ENCODE data around the gene TMEM174.

Gene TMEM174

GRCh38 chr5:73172951-73173350, at the start of gene TMEM174:
TSS of gene TMEM174 (plus strand) at chr5:73173193. CDS start at chr5:73173244, 51 bp downstream.
- no peak for DNase-seq

GRCh38 chr5:73125289-73125688, 47.7 kb upstream of the TMEM174 start:
- no peak for DNase-seq

- no peak for DNase-seq
Measured at GRCh38 chr5:73126381-73126780, 46.6 kb upstream of the TMEM174 start.

- no peak for DNase-seq
Measured at GRCh38 chr5:73126957-73127356, 46.0 kb upstream of the TMEM174 start.

GRCh38 chr5:73129143-73129542, 43.9 kb upstream of the TMEM174 start:
- DNase-seq: no peak

GRCh38 chr5:73130811-73131210, 42.2 kb upstream of the TMEM174 start:
- DNase-seq: no peak

GRCh38 chr5:73131711-73132425, 41.1 kb upstream of the TMEM174 start:
- DNase-seq: no peak

- DNase-seq: no peak
Measured at GRCh38 chr5:73132759-73133158, 40.2 kb upstream of the TMEM174 start.

GRCh38 chr5:73135021-73135420, 38.0 kb upstream of the TMEM174 start:
- DNase-seq: no peak

- no peak for DNase-seq
Measured at GRCh38 chr5:73135429-73136054, 37.5 kb upstream of the TMEM174 start.

- no peak for DNase-seq
Measured at GRCh38 chr5:73136055-73136562, 36.9 kb upstream of the TMEM174 start.

- no peak for DNase-seq
Measured at GRCh38 chr5:73137563-73138530, 35.1 kb upstream of the TMEM174 start.

- no peak for DNase-seq
Measured at GRCh38 chr5:73139485-73139884, 33.5 kb upstream of the TMEM174 start.

GRCh38 chr5:73140801-73141200, 32.2 kb upstream of the TMEM174 start:
- no peak for DNase-seq

- no peak for DNase-seq
Measured at GRCh38 chr5:73142035-73142434, 31.0 kb upstream of the TMEM174 start.

- DNase-seq: no peak
Measured at GRCh38 chr5:73143716-73144115, 29.3 kb upstream of the TMEM174 start.

GRCh38 chr5:73149540-73149939, 23.5 kb upstream of the TMEM174 start:
- DNase-seq: no peak

GRCh38 chr5:73150876-73151275, 22.1 kb upstream of the TMEM174 start:
- DNase-seq: no peak

GRCh38 chr5:73151766-73152410, 21.1 kb upstream of the TMEM174 start:
- DNase-seq: no peak

GRCh38 chr5:73152411-73153388, 20.3 kb upstream of the TMEM174 start:
- DNase-seq: no peak

- DNase-seq: no peak
Measured at GRCh38 chr5:73153513-73153912, 19.5 kb upstream of the TMEM174 start.
